OCI-LY7 (cell line): ENCODE measurements around the gene KIAA1671.

Experiments
- CTCF ChIP-seq: fragments of 200-600 bp; sonication (generic); conservative IDR thresholded peaks from 2 replicates; pipeline ENCODE4 v1.5.1; 2014; ENCODE audit warnings: mild to moderate bottlenecking, antibody characterized with exemption, low read length, moderate library complexity, mixed read lengths
- EZH2phosphoT487 ChIP-seq: fragments of 200-600 bp; sonication (generic); IDR thresholded peaks from 2 replicates; pipeline ENCODE4 v1.6.1; 2018; ENCODE audit warnings: low read depth, borderline replicate concordance, mild to moderate bottlenecking, mixed run types, antibody characterized with exemption, low read length, moderate library complexity, mixed read lengths

GRCh38 chr22:25038771-25039170 lies 86.3 kb downstream of the KIAA1671 start:
- TF ChIP-seq CTCF = no peak
- TF ChIP-seq EZH2phosphoT487 = no peak
